Measurements from ENCODE around the gene VOPP1.
A peak's percentile ranks its signal among the peaks of the same experiment; 100 is the strongest.

VOPP1 gene

DNA sequence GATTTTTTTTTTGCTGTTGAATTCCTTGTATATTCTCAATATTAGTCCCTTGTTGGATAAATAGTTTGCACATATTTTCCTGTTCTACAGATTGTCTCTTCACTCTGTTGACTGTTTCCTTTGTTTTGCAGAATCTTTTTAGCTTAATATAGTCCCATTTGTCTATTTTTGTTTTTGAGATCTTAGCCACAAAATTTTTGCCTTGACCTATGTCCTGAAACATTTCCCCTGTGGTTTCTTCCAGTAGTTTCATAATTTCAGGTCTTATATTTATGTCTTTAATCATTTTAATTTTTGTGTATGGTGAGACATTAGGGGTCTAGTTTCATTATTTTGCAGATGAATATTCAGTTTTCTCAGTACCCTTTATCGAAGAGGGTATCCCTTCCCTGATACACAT, 114.5 kb downstream of the VOPP1 start:
- DNase-seq: no peak

- DNase-seq: no peak
Measured at GRCh38 chr7:55452971-55453370, 119.3 kb downstream of the VOPP1 start.

DNA sequence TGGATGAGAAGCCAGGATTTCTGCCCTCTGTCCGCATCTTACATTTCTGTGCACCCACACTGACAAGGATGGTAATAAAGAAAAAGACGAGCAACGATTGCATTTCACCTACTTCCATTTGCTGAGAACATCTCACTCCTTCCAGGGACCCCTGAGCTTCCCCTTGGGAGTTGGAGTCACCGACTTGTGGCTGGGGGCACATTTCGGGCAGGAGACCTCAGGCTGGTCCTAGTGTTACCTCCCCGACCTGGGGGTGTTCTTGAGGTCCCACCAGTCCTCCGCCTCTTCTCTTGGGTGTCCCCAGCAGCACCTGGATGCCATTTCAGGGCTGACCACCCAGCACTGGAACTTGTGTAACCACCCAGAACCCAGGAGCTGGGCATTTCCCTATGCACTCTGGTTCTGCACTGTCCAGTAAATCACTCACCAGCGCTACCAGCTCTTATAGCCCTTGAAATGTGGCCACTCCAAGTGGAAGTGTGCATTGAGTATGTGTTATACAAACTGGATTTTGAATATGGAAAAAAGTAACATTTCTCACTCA, 122.2 kb downstream of the VOPP1 start:
- DNase-seq: no peak

- DNase-seq: no peak
Measured at GRCh38 chr7:55449205-55449991, 122.9 kb downstream of the VOPP1 start.

GRCh38 chr7:55448526-55448925, 123.8 kb downstream of the VOPP1 start:
- no peak for DNase-seq

- DNase-seq: no peak
Measured at GRCh38 chr7:55444786-55445185, 127.5 kb downstream of the VOPP1 start.

DNA sequence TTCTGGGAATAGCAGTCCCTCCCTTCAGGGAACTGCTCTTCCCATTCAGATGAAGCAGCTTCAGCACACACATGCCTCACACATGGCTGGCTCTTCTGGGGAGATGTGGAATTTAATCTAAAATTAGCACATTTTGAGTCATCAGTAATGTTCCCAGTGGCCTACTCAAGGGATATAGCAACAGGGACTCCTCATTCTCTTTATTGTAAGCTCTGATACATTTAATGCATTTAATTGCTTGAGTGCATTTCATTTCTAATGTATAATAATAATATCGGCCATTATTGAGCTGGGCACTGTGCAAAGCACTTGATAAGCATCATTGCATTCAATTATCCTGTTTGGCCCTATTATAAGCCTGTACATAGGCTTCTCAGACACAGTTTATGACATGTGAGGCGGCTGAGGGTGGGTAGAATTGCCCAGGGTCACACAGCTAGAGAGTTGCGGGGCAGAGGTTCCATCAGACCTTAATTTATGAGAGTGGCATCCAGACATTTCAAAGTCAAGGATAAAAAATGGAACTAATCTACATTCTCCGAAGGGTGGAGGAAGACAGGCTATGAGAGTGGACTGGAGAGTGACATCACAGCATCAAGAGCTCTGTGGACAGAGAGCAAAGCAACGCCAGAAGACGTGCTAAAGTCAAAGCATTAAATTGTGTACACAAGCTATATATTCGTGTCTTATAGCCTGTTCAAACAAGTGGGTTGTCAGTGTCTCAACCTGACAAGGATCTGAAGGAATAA, 130.4 kb downstream of the VOPP1 start:
- no peak for DNase-seq

DNA sequence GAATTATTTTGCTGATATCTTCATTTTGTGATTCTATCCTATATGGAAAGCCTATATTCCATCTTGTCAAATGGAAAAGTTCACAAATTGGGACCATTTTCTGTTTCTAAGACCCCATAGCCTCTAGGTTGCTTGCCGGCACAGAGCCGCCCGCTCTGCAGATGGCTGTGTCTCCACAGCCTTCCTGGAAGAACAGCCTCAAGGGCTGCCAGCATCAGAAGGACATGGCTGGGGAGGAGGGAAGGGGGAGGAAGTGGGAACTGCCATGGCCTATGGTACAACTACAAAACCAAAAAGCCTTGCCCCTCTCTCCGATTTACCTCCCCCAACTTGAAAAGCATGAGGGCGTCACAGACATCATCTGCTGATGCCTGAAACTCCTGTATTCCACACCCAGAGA, 131.3 kb downstream of the VOPP1 start:
- no peak for DNase-seq

- DNase-seq: no peak
Measured at GRCh38 chr7:55440040-55440690, 132.1 kb downstream of the VOPP1 start.

DNA sequence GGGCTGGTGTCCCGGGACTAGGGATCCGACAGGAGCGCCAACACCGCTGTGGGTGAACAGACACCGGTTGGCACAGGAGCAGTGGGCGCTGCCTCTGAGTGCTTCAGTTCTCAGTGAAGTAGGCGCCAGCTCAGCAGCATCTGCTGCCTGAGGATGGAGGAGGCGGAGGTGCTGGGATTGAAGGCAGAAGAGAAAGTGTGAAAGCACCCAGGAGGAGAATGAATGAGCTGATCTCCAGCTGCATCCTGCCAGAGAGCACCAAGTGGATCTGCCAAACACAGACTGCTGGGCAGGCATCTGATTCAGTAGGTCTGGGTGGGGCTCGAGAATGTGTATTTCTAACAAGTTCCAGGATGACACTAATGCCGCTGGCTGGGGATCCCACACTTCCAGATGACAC, 132.7 kb downstream of the VOPP1 start:
- no peak for DNase-seq

GRCh38 chr7:55438757-55439525, 133.4 kb downstream of the VOPP1 start:
- DNase-seq: no peak

GRCh38 chr7:55438085-55438756, 134.1 kb downstream of the VOPP1 start:
- no peak for DNase-seq

DNA sequence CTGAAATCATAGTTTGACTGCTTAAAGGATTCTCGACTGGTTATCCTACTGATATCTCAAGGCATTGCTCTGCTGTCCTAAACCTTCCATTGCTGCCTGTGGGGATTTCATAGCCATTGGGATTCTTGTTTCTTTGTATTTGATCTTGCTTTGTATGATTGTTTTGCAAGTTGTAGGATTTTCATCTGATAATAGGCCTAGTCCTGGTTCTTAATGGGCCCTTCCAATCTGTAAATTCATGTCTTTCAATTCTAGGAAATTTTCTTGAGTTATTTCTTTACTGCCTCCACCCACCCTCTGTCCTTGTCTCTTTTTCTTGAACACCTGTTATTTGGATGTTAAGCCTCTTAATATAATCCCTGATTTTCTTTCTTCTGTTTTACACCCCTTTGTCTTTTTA, 134.9 kb downstream of the VOPP1 start:
- DNase-seq: no peak

DNA sequence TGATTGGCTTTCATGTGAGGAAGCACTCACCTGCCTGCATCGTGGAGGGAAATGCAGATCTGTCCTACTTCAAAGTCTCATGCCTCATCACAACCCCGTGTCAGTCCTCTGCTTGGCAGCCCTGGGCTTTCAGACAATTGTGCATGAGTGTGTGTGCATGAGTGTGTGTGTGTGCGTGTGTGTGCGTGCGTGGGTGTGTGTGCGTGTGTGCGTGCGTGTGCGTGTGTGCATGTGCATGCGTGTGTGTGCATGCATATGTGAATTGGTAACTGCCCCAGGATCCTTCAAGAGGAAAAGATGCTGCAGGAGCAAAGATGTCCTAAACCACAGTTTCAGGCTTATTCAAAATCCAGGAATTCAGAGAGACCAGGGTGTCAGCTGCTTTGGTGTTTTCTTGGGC, 135.8 kb downstream of the VOPP1 start:
- no peak for DNase-seq

DNA sequence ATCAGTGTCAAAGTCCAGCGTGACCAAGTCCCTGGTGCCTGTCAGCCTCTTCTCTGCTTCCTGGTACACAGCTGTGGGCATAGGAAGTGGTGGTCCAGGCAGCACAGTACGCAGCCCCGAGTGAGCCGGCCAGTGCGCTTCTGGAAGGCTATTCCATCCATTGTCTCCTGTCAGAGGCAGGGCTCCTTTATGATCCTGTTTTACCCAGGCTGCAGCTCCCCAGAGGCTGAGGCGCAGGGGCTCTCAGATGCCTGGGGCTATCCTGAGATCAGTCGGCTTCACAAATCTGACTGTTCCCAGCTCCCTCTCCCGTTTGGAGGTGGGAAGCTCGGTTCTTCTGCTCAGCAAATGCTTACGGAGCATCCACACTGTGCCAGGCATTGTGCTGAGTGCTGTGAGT, 136.8 kb downstream of the VOPP1 start:
- no peak for DNase-seq

DNA sequence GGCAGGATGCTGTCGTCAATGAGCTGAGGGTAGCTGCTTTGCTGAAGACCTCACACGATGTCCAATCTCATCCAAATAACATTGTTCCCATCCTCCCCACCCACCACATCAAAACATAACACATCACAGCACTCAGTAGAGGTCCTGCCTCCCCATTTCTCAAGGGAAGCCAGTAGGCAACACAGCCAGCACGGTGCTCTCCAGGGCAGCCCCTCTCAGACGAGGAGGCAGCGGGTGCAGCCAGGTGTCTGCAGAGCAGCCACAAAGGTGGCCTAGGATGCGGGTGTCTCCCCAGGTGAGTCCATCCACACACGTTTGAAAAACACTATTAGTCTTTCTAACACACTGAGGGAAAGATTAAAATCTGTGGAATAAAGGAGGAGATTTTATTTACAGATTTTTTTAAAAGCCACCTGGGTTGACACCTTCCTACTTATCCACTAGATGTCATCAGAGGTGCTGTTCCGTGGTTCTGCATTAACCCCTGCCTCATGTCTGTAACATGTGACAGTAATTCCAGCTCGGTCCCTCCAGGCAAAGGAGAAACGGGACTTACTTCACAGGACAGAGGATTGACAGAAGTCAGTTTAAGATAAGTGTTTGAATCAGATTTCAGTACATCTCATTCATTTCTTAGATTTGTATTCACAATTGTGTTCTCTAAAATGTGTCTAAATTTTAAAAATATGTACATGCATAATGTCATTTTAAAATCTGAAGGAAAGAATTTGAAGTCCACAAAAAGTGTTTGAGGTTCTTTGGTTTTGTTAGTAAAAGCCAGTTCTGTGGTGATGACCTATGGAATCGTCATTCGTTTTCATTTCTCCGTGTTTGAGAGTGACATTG, 139.1 kb downstream of the VOPP1 start:
- DNase-seq: peak; percentile 45

DNA sequence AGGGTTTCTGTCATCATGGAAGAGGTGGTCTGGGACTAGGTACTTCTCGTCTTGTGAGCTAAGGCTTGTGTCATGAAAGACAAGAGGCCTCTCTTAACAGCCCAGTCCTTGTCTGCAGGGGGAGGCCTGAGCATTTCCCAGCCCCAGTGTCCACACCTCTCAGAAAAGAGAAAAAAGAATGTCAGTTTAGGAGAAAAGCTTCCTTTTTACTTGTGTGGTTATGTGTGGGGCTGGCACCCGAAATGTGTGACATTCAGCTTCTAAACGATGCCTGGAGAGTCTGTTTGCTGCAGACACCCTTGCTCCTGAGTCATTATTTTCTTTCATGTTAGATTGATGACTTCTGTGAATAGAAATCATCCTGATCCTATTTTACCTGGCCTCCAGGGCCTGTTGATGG, 139.8 kb downstream of the VOPP1 start:
- no peak for DNase-seq

GRCh38 chr7:55431898-55432297, 140.4 kb downstream of the VOPP1 start:
- DNase-seq: no peak

DNA sequence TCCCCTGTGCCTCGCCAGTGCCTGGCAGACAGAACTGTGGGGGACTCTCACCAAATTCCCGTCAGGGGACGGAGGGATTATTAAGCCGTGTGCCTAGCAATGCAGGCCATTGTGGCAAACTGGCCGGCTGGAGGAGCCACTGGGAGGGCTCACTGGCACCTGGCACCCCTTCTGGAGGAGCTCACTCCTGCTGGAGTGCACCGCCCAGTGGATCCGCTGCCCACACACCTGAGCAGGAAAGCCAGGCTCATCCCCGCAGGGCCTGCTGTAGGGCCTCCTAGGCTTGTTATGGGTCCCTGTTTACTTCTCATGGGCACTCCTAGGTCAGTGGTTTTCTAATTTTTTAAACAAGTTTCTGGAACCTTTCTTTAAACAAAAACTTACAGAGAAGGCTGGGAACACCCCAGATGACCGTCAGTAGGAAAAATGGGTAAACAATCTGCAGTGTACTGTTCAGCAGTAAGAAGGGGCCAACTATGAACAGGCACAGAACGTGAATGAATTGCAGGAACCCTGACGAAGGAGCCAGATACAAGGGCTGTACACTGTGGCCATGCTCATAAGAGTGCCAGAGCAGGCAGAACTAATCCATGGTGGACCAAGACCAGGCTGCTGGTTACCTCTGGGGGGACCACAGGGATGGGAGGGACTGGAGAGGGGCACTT, 142.3 kb downstream of the VOPP1 start:
- DNase-seq: no peak

DNA sequence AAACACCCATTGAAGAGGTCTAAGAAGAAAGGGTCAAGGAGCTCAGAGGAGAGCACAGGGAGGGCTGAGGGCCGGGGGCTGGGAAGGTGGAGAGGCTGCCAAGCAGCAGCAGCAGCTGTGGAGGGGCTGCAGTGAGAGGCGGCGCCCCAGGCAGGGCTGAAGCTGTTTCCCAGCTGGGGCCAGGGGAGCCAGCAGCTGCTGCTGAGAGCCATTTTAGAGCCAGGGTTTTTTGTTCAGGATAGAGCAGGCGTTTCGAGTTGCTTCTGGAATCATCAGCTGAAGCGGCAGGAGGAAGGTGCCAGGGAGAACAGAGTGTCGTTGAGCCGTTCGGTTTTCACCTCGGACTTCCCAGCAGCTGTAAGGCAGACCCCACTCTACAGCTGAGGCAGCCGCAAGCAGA, 144.5 kb downstream of the VOPP1 start:
- DNase-seq: peak; percentile 14

DNA sequence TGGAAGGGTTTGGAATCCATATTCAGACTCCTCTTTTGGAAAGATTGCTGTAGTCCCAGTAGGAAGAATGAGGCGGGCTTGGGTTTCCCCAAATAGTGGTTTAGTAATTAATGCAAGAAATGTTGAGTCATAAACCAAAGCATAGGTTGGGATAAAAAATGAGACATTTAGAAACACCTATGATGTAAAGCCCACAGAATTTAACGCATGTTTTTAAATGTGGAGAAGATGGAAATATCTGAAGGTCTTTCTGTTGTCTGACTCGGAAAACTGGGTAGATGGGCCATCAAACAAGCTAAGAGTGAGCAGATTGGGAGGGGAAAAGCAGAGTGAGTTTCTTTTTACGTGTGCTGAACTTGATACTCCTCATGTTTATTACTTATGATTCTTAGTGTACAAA, 145.0 kb downstream of the VOPP1 start:
- DNase-seq: no peak
